ENCODE measurements around the gene GTF2F1.

GRCh38 chr19:6373096-6373812, 19.7 kb downstream of the GTF2F1 start:
- TF ChIP-seq CTCF (IDR thresholded peaks at IDR 0.05) (no peak), POLR2A (IDR thresholded peaks at IDR 0.05) (no peak), POLR2AphosphoS5 (IDR thresholded peaks at IDR 0.05) (no peak)

All from breast epithelium (tissue), 3 donors.